A549 treated with GW870086 at 1 μM for 4 hours (cell line): ENCODE results near the gene CCND3. TPM values are rescaled to one million over a fixed set of nuclear protein-coding genes. Genes with fewer than 3 reads are reported as not detected.

Experiments
- total RNA-seq: library from RNA; stranded (reverse); fragments of 200-300 nt; extraction: Qiagen RNA extraction; gene quantifications from 5 replicates; pipeline ENCODE4 v1.2.3, GENCODE V29; 2022; ENCODE audit warnings: low read depth

Gene CCND3
- 121 to 186 TPM (median 172 TPM) in 5 replicates for total RNA-seq

DNA sequence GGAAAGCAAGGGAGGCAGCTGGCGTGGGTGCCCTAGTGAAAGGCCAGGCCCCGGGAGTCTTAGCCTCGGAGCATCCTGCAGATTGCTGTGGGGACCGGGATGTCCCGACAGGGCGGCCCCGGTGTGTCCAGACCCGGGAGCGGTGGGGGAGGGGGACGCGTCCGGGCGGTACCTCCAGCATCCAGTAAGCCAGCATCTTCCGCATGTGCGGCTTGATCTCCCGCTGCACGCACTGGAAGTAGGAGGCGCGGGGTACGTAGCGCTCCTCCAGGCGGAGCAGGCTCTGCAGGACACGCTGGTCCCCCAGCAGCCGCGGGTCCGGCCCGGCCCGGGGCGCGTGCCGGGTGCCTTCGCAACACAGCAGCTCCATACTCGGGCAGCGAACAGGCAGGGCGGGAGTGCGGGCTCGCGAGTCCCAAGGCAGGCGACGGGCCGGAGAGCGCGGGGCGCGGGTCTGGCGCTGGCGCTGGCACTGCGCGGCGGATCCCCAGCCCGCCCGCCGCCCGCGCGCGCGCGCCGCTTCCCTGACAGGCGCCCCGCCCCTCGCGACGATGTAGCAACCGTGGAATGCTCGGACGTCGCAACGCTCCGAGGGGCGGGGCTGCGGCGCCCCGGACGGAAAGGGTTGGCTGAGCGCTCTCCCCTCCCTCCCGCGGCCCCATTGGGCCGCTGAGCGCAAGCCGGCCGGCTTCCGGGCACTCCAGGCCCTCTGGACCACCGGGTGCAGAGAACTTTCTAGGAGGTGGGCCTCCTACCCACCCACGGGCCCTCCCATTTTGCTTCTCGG is at the start of gene CCND3:
TSS of gene CCND3 (minus strand) at position 529 of the 787 bp plus-strand sequence. CDS start at position 370, 159 bp downstream.

DNA sequence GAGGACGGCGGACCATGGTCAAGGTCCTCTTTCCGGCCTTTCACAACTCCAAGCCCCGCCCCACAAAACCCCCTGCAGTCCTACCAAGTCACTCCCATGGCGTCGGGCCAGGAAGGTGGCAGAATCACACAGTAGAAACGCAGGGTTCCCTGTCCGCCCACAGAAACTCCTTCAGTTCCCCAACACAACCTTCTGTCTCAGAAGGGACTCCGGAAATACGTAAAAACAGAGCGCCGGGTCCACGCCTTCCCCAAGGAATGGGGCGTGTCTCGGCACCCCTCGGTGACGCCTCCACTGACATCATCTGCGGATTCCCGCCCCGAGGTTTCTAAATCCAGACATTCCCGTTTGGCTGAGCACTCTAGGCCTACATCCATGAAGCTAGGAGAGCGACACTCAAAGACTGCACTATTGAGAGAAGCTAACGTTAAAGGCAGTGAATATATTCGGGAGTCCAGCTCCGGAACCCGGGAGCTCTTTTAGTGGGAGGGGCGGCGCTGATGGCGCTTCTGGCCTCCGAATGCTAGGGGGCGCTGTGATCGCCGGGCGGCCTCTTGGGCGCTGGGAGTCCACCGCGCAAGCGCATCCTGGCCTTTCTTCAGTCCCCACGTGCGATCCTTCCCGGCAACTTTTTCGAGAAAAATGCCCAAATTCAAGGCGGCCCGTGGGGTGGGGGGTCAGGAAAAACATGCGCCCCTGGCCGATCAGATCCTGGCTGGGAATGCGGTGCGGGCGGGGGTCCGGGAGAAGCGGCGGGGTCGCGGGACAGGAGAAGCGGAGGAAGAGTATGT is 20.5 kb downstream of the CCND3 start, which contains the start of the genes BYSL and MED20:
TSS of gene BYSL (plus strand) at position 579 of the 791 bp plus-strand sequence. CDS start at position 643, 64 bp downstream.
TSS of gene MED20 (minus strand) at position 219 of the 791 bp plus-strand sequence. CDS start at position 98, 121 bp downstream.

GRCh38 chr6:41895300-41896233 is 46.0 kb downstream of the CCND3 start, which contains the start of gene USP49:
TSS of gene USP49 (minus strand) at chr6:41895375. CDS start at chr6:41806983, 88,392 bp downstream.

Other genes starting within 250 kb of the CCND3 start
- 5.0 to 8.0 TPM (median 6.8 TPM) in 5 replicates for gene TFEB, start 206.2 kb downstream of the CCND3 start, total RNA-seq
- not detected in 5 replicates for gene PGC, start 194.4 kb downstream of the CCND3 start, total RNA-seq
- gene FRS3, start 161.9 kb downstream of the CCND3 start, total RNA-seq, result 2.0 to 5.1 TPM (median 2.5 TPM) in 5 replicates
- 0.68 to 0.95 TPM (median 0.81 TPM) in 5 replicates for gene PRICKLE4, start 161.0 kb downstream of the CCND3 start, total RNA-seq
- gene TOMM6, start 154.1 kb downstream of the CCND3 start, total RNA-seq, result 296 to 313 TPM (median 302 TPM) in 5 replicates
- gene USP49, start 46.4 kb downstream of the CCND3 start, total RNA-seq, result 0.93 to 1.2 TPM (median 0.97 TPM) in 5 replicates
- 12.2 to 15.8 TPM (median 14.3 TPM) in 5 replicates for gene MED20, start 20.7 kb downstream of the CCND3 start, total RNA-seq
- 37.4 to 51.1 TPM (median 43.1 TPM) in 5 replicates for gene BYSL, start 20.3 kb downstream of the CCND3 start, total RNA-seq
- 12.5 to 14.6 TPM (median 13.6 TPM) in 5 replicates for gene TAF8, start 108.7 kb upstream of the CCND3 start, total RNA-seq
- 2.6 to 3.5 TPM (median 2.6 TPM) in 5 replicates for gene C6orf132, start 200.8 kb upstream of the CCND3 start, total RNA-seq
- gene GUCA1A, start 231.6 kb upstream of the CCND3 start, total RNA-seq, result not detected in 5 replicates